GM23248 (cell line): ENCODE measurements around the gene DNTTIP2. TPM values are rescaled to one million over a fixed set of nuclear protein-coding genes. Genes with fewer than 3 reads are reported as not detected.

Experiments used
- DNase-seq: peaks from one replicate; pipeline ENCODE4 v3.0.0-alpha.2; 2015
- H2AFZ ChIP-seq: fragments of 200-600 bp; sonication (generic); 2 replicates; pipeline ENCODE4 v1.6.1; 2016; ENCODE audit warnings: antibody characterized with exemption
- H3F3A ChIP-seq: fragments of 200-600 bp; sonication (generic); 2 replicates; pipeline ENCODE4 v1.6.1; 2016; ENCODE audit warnings: mild to moderate bottlenecking, antibody characterized with exemption, mixed run types; ENCODE audit not compliant: insufficient read depth
- H3K27ac ChIP-seq: fragments of 200-600 bp; sonication (generic); 2 replicates; pipeline ENCODE4 v1.5.1; 2016; ENCODE audit warnings: mild to moderate bottlenecking
- H3K27me3 ChIP-seq: fragments of 200-600 bp; sonication (generic); replicated peaks from 2 replicates; pipeline ENCODE4 v1.6.1; 2016; ENCODE audit warnings: mild to moderate bottlenecking; ENCODE audit not compliant: insufficient read depth
- H3K36me3 ChIP-seq: fragments of 200-600 bp; sonication (generic); 2 replicates; pipeline ENCODE4 v1.6.1; 2016; ENCODE audit warnings: low read depth, mild to moderate bottlenecking
- H3K4me1 ChIP-seq: fragments of 200-600 bp; sonication (generic); 2 replicates; pipeline ENCODE4 v1.6.1; 2016; ENCODE audit warnings: mild to moderate bottlenecking; ENCODE audit not compliant: insufficient read depth
- H3K4me2 ChIP-seq: fragments of 200-600 bp; sonication (generic); one replicate; pipeline ENCODE4 v1.6.1; 2016; ENCODE audit warnings: mild to moderate bottlenecking; ENCODE audit not compliant: unreplicated experiment
- H3K4me3 ChIP-seq: fragments of 200-600 bp; sonication (generic); 2 replicates; pipeline ENCODE4 v1.5.1; 2016; ENCODE audit warnings: mild to moderate bottlenecking
- H3K79me2 ChIP-seq: fragments of 200-600 bp; sonication (generic); 2 replicates; pipeline ENCODE4 v1.6.1; 2016; ENCODE audit warnings: mild to moderate bottlenecking; ENCODE audit not compliant: insufficient read depth
- H3K9ac ChIP-seq: fragments of 200-600 bp; sonication (generic); 2 replicates; pipeline ENCODE4 v1.6.1; 2016; ENCODE audit warnings: mild to moderate bottlenecking
- H3K9me2 ChIP-seq: fragments of 200-600 bp; sonication (generic); 2 replicates; pipeline ENCODE4 v1.6.1; 2016; ENCODE audit warnings: mixed run types, mild to moderate bottlenecking, moderate library complexity; ENCODE audit not compliant: insufficient read depth
- H3K9me3 ChIP-seq: fragments of 200-600 bp; sonication (generic); one replicate; pipeline ENCODE4 v1.6.1; 2017; ENCODE audit warnings: low read depth
- H4K20me1 ChIP-seq: fragments of 200-600 bp; sonication (generic); 2 replicates; pipeline ENCODE4 v1.6.0; 2016; ENCODE audit not compliant: insufficient read depth
- EZH2 ChIP-seq: fragments of 200-600 bp; sonication (generic); IDR thresholded peaks from 2 replicates; pipeline ENCODE4 v1.6.1; 2018; ENCODE audit warnings: antibody characterized with exemption, mild to moderate bottlenecking; ENCODE audit not compliant: insufficient read depth, poor library complexity, severe bottlenecking
- EZH2phosphoT487 ChIP-seq: fragments of 200-600 bp; sonication (generic); IDR thresholded peaks from 2 replicates; pipeline ENCODE4 v1.6.1; 2018; ENCODE audit warnings: antibody characterized with exemption, moderate library complexity, mild to moderate bottlenecking, low read depth; ENCODE audit not compliant: insufficient read depth
- WGBS, 2 experiments: methylation state at CpG; one replicate each; pipeline ENCODE4 v1.1.6; 2015 to 2017; ENCODE audit warnings: low lambda C conversion rate in 2 of 2, low coverage in 1 of 2; ENCODE audit errors: missing lambda C conversion rate in 2 of 2; 5-methylcytosine and 5-hydroxymethylcytosine counted together
- in situ Hi-C: fragments of 300-500 bp; cut with MboI; formaldehyde crosslinking; loops from 2 replicates; pipeline ENCODE4 v1.15.0; 2020
- polyA plus RNA-seq: library from polyadenylated mRNA; unstranded; fragments of >200 nt; fragmentation: Nextera tagmentation; extraction: Ambion mirVana; gene quantifications from 2 replicates; pipeline ENCODE4 v1.2.1, GENCODE V29; 2016
- total RNA-seq: library from RNA; depleted of rRNA; stranded (reverse); fragments of >200 nt; shearing (Covaris generic); gene quantifications from 2 replicates; pipeline ENCODE4 v1.2.3, GENCODE V29; 2014

The DNTTIP2 gene
- total and polyA plus RNA-seq, 2 experiments from 2014 or later = 31.1 to 62.1 TPM

DNA sequence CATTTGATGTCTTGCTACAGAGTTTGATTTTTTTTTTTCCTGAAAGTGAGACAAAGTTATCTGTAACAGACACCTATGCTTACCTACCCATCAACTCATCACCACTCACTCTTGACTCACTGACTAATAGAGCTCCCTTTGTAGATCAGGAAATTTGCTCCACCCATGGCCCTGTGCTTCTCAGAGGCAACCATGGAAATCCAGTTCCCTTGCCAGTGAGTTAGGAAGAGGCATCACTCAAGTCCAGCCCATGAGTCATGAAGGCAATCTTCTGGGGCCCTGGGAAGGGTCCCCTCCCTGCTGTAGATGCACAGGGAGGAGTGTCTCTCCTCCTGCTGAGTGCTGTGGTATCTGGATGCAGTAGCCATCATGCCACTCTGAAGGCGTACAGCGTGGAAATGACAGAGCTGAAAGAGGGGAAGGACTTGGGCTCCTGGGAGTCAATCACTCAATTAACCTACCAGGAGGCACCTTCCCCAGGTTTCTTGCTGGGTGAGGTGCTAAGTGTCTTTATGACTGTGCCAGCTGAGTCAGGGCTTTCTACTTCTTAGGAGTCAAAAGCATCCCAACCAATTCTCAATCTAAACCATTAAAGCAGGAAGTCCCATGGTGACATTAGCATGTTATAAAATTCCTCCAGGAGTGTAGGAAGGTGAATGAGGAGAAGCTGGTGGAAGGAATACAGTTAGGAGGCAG, 56.1 kb downstream of the DNTTIP2 start:
- no peaks in the 10 kb centered on the region for H3K9me2 ChIP-seq
- H3K4me2 ChIP-seq = no peak overlapping the region
- H3K27ac ChIP-seq = no peak overlapping the region
- no peaks in the 10 kb centered on the region for H3K36me3 ChIP-seq
- no peak overlapping the region for H2AFZ ChIP-seq
- H3K4me1 ChIP-seq = peaks cover 18% of the 10 kb centered on the region
- no peaks in the 10 kb centered on the region for H4K20me1 ChIP-seq
- WGBS, 2 experiments = 97% methylated on average over 2 of the region's 2 CpGs
- H3K9ac ChIP-seq = no peak overlapping the region
- H3K9me3 ChIP-seq = no peaks in the 10 kb centered on the region
- no peaks in the 10 kb centered on the region for H3K79me2 ChIP-seq
- 0 out of 2 replicates have a peak, but pooled peaks cover 3% of the 10 kb centered on the region for H3F3A ChIP-seq
- peak; percentile 48 for DNase-seq
- H3K27me3 ChIP-seq = no peaks in the 10 kb centered on the region
- TF ChIP-seq EZH2phosphoT487 (no peak), EZH2 (no peak)
- no peak overlapping the region for H3K4me3 ChIP-seq
- in situ Hi-C loops = no loop called here

DNA sequence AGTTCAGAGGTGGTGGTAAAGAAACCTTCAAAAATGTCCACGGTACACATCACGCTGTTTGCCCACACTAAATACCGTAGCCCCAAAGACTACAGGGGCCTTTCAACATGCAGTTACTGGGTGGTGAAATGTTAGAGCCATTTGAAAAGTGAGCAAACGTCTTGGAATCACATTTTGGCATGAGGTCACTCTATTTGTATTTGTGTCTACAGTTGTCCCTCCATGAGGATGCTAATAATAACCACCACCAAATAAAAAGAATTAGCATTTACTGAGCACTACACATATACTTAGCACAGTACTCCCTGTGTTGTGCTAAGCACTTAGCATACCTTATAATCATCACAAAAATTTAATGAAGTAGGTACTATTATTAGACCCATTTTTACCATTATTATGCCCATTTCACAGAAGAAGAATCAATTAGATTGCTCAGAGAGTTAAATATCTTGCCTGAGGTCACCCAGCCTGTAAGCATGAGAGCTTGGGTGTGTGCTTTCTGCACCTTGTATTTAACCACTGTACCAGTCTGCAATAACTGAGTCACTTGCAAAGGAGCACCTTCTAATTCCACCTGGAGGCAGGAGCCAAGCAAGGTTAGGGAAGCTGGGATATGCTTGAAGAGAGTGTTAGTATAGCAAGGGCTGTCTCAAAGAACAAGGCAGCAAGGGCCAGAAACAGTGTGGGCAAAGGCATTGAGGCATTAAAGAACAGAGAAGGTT, 57.4 kb downstream of the DNTTIP2 start:
- H3K27ac ChIP-seq = no peak overlapping the region
- H4K20me1 ChIP-seq = no peaks in the 10 kb centered on the region
- peaks cover 8% of the 10 kb centered on the region; the same call in 1 of the 2 replicates for H3F3A ChIP-seq
- no peaks in the 10 kb centered on the region for H3K27me3 ChIP-seq
- H3K4me2 ChIP-seq = no peak overlapping the region
- in situ Hi-C loops = no loop called here
- peaks cover 19% of the 10 kb centered on the region for H3K4me1 ChIP-seq
- H3K9me2 ChIP-seq = no peaks in the 10 kb centered on the region
- H3K9ac ChIP-seq = no peak overlapping the region
- TF ChIP-seq EZH2 (no peak), EZH2phosphoT487 (no peak)
- WGBS, 2 experiments = 53 to 72% methylated on average over 4 of the region's 4 CpGs
- H3K4me3 ChIP-seq = no peak overlapping the region
- H3K36me3 ChIP-seq = no peaks in the 10 kb centered on the region
- H3K9me3 ChIP-seq = no peaks in the 10 kb centered on the region
- no peak overlapping the region for H2AFZ ChIP-seq
- H3K79me2 ChIP-seq = no peaks in the 10 kb centered on the region
- DNase-seq = peak; percentile 48

DNA sequence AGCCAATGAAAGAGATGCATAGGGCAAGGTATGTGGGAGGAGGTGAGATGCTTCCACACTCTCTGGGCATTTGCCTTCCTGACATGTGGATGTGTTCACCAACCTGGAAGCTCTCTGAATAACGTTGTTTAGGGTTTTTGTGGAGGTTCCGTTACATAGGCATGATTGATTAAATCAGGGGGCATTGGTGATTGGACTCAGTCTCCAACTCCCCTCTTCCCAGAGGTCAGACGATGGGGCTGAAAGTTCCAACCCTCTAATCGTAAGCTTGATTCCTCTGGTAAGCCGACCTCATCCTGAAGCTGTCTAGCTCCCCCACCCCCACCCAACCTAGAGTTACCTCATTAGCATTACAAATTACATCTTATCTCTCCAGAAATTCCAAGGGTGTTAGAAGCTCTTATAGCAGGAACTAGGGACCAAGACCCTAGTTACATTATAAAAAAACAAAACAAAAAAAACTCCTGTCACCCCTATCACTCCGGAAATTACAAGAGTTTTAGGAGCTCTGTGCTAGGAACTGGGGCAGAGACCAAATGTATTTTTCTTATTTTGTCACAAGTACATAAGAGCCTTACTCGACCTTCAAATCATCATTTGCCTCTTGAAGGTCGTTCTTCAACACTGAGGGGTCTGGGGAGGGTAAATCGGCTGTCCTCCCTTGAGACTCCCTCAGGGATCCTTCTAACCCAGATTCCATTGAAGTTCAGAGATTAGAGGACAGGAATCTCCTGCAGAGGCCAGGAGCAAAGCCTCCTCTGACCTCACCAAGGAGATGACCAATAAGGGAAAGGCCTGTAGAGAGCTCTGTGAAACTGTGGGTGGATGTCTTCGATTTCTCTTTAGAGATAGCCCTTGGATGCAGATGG, 58.2 kb downstream of the DNTTIP2 start:
- H3K9me2 ChIP-seq = no peaks in the 10 kb centered on the region
- H3K27ac ChIP-seq = no peak overlapping the region
- peaks cover 8% of the 10 kb centered on the region; the same call in 1 of the 2 replicates for H3F3A ChIP-seq
- no peaks in the 10 kb centered on the region for H3K36me3 ChIP-seq
- 82 to 86% methylated on average over 10 of the region's 10 CpGs for WGBS, 2 experiments
- H3K9me3 ChIP-seq = no peaks in the 10 kb centered on the region
- H3K9ac ChIP-seq = no peak overlapping the region
- peaks cover 25% of the 10 kb centered on the region for H3K4me1 ChIP-seq
- DNase-seq = no peak
- no peaks in the 10 kb centered on the region for H3K27me3 ChIP-seq
- H3K79me2 ChIP-seq = no peaks in the 10 kb centered on the region
- no peaks in the 10 kb centered on the region for H4K20me1 ChIP-seq
- no peak overlapping the region for H2AFZ ChIP-seq
- H3K4me3 ChIP-seq = no peak overlapping the region
- in situ Hi-C loops = no loop called here
- H3K4me2 ChIP-seq = no peak overlapping the region
- no peak for TF ChIP-seq EZH2
- TF ChIP-seq EZH2phosphoT487 = no peak

- Histone ChIP-seq H2AFZ (no peak overlapping the region), H3K4me1 (peaks cover 34% of the 10 kb centered on the region), H3K27me3 (no peaks in the 10 kb centered on the region), H3K27ac (no peak overlapping the region), H4K20me1 (no peaks in the 10 kb centered on the region), H3K36me3 (no peaks in the 10 kb centered on the region), H3K9ac (no peak overlapping the region), H3K79me2 (peaks cover 11% of the 10 kb centered on the region; the same call in 1 of the 2 replicates), H3F3A (peaks cover 8% of the 10 kb centered on the region; the same call in 1 of the 2 replicates), H3K4me3 (no peak overlapping the region), H3K9me2 (no peaks in the 10 kb centered on the region), H3K9me3 (no peaks in the 10 kb centered on the region), H3K4me2 (no peak overlapping the region)
- DNase-seq = no peak
- in situ Hi-C loops = no loop called here
- TF ChIP-seq EZH2 (no peak), EZH2phosphoT487 (no peak)
Observed at GRCh38 chr1:93818570-93818959, 60.4 kb downstream of the DNTTIP2 start.
